Kidney tubule cell (primary cell): ENCODE data around the gene NPAS2.

Experiments
- DNase-seq: peaks from one replicate; pipeline ENCODE4 v3.0.0-alpha.2; 2018; ENCODE audit warnings: low spot score

The NPAS2 gene

DNA sequence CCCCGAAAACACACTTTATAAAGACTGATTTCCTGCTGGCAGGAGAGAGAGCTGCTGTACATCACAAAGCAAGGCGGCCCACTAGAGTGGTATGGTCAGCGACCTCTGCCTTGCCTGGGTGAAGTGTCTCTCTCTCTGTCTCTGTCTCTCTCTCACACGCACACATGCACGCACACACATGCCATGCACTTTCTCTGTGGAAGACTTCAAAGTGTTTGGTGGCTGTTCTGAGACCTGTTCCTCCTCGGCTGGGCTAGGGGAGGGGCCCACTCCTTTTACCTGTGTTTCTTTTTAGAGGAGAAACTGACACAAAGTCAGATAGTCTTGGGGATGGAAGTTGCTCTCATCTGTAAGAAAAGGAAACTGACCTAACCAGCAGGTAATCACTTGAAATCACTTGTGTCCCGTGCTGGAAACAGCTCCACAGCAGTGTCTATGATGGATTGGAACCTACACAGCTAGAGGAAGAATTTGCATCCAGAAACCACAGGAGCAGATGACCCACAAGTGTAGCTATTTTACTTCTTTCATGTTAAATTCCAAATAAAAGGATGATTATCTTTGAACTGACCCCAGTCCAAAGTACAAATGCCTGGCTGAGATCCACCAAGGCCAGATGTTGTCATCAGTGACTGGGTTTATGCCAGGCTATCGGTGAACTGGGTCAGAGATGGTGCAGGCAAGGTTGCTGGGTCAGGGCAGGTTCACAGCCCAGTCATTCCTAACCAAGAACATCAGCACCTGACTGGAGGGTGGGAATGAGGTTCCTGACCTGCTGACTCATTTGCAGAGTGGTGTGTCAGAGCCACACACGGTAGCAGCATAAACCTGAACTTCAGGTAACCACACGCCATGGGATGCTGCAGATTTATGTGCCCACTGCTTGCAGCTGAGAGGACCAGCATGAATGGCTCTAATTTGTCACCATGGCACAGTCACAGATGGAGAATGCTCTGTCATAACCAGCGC, 63.0 kb downstream of the NPAS2 start:
- DNase-seq: peak; percentile 92

DNA sequence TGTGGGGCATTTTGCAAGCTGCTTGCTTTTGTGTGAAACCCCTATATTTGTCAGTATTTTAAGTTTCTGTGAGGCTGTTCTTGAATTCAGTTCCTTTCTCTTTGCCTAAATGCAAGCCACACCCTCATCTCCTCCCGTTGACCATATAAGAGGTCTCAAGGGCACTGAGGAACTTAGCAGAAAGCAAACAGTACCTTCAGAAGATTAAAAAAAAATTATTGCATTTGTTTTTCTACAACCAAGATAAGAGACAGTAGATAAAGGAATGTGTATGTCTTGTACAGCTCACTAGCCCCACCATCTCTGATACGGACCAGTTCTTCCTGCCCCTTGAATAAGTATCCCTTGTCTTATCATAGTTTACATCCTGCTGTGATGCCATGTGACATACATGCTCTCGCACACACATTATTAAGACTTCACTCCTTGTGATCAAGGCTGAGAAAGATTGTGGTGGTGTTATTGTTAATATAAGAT, 64.2 kb downstream of the NPAS2 start:
- DNase-seq: no peak

DNA sequence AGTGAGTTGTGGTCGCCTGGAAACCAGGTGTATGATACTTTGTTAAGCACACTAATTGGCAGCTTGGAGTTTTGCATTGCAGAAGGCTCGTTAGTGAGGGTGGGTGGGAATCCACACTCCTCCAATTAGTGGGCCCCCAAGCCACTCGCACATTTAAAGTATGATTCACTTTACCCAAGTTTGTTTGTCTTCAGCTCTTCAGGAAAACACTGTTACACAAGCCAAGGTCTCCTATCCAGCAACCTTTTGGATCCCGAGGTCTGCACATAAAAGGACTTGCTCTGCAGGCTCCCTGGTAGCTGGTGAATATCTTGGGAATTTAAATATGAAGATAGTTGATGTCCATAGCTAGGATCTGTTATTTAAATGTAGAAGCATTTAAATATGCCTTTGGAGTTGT, 66.1 kb downstream of the NPAS2 start:
- DNase-seq: no peak

DNA sequence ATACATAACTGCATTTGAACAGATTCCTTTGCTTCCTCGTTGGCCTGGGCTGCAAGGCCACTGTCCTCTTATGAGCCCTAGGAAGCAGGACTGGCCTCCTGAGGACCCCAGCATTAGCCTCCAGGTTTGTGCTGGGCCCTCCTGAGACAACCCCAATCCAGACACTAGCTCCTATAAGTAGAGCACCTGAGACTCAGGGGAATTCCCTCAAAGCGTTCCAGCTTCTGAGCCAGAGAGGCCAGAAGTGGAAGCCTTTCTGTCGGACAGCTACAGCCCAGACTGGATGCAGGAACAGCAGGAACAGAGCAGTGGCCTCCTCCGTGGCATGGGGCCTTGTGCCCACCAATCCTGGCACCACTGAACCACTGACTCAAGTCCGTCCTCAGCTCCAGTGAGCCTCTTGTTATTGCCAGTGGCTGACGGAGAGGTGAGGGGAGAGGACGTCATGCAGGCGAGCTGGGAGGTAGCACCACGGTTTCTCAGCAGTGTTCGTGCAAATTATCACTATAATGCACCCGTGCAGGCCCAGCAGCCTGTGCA, 67.2 kb downstream of the NPAS2 start:
- no peak for DNase-seq

DNA sequence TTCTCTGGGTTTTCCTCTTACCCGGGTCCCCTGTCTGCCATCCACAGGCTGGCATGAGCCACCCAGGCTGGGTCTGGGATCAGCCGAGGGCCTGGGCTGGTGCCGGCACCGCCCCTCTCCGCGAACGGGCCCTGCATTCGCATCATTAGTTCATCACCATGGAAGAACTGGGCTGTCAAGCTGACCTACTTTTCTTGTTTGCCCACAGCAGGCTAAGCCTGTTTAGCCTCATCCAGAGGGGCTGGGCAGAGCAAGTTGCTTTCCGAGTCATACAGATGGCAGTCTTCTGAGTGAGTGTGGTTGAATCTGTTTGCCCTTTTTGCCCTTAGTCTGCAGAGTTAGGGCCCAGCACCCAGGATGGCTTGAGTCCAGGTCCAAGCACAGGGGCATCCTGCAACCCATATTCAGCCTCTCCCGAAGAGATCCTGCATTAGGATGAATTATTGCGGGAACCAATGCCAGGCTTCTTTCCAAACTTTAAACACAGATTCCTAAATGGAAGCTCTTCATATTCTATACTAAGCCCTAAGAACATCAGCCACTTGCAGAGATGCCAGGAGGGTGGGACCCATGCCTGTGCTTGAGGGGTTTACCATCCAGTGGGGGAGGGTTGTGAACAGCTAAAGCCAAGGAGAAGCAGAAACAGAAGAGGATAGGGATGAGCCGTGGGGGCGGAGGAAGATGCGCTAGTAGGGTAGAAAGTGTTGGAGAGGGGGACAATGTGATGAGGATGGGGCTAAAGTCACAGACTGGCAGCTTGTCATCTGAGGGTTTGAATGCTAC, 68.0 kb downstream of the NPAS2 start:
- peak; percentile 34 for DNase-seq

DNA sequence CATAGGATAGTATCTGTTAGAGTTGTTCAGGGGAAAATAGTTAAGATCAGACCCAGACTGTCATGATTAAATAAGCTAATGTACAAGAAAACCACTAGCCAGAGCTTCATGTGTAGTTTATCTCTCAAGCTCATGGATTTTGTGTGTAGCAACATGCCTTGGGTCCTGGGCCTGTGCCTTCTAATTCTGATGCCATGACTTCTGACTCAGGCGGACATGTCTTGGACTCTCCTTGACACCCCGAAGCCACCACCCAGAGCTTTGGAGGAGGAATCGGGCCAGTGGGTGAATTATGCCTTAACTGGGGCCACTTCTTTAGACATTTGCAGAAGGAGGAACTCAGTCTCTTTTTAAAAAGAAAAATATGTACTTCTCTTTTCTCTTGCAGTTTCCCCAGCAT, 68.7 kb downstream of the NPAS2 start:
- DNase-seq: no peak

DNA sequence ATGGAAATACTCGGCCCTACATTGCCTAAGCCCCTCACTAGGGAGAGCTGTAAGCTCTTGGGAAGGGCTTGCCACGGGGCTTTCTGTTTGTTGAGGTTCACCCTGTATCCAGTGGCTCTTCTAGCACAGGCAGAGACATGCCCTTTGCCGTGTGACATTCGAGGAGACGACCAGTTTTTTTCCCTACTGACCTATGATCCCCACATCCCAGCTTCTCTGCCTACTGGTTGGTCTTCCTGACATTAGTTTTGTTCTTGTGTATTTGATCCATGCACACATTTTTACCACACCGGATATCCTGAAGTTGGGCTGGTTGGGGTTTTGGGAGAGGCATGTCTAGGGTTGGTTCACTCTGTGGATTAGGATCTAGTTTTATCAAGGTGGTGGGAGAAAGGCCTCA, 69.3 kb downstream of the NPAS2 start:
- DNase-seq: no peak

DNA sequence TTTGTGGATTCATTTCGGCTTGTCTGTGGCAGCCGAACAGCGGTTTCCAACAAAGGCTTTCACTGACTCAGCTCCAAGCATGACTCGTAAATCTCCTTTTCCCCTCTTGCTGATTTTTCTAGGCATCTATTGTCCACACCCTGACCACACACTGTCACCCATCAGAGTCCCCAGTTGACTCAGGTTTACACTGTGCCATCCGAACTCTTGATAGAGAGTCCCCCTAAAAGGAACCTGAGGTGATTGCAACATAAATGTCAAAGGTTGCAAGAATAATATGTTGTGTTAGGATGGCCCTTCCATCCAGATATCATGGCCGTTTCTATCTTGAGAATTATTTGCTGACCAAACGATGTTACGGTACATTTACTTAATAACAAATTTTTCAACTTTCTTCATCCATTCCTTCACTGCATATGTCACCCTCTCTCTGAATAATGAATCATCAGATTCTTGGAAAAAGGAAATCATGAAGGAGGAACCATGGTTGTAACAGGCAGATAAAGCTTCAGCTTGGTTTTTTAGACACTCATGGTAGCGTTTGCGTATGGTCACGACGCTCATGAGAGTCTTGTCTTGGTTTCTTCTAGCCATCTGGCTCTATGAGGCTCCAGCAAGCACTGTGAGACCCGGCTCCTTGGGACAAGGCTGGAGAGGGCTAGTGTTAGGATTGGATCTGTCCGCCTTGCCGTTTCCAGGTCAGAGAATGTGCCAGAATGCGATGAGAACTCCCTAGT, 72.1 kb downstream of the NPAS2 start:
- peak; percentile 71 for DNase-seq

DNA sequence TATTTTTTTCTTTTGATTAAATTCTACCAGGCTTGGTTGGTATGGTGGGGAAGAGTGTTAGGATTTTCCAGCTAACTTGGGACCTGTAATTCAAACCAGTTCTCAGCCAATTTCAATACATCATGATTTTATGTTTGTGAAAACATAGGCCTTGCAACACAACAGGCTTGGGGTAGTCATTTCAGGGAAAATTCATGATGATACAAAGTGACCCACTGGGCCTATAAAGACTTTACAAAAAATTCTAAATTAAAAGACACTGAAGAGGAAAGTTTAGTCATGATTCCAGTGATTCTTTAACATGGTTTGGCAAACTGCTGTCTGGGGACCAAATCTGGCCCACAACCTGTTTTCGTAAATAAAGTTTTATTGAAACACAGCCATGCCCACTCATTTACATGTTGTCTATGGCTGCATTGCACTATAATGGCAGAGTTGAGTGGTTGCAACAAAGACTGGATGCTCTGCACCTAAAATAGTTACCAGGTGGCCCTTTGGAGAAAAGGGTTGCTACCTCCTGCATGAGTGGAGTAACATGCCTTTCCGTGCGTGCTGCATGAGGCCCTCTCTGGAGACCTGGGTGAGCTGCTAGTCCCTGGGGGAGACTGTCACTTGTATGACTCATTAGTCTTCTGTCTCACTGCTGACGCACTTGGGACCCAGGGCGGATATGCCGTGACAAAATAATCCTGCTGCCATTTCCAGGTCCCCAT, 73.6 kb downstream of the NPAS2 start:
- DNase-seq: peak; percentile 78

DNA sequence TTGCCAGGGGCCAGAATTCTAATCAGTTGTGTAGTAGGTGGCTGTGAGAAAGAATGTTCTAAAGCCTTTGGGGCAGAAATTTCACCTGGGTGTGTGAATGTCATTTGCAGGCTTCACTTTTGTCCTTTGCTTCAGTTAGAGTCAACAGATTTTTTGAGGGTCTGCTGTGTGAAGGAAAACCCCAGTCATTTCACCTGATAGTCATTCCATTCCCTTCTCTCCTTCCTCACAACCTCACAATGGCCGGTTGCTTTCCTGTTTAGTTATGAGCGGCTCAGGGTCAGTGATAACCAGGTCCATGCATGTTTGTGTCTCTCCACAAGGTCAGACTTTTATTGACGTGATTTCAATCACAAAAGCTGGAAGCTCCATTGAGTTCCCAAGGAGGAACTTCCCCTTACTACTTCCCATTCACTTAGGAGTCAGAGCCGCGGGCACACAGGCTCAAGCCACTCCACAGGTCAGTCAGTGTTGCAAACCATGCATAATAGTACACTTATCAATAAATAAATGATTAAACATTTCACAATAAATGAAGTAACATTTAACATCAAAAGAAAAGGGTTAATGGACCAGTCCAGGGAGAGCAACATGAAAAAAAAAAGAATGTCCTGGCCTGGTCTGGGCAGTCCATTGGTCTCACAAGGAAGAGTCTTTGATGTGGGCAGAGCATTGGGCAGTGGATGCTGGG, 74.3 kb downstream of the NPAS2 start:
- DNase-seq: no peak

DNA sequence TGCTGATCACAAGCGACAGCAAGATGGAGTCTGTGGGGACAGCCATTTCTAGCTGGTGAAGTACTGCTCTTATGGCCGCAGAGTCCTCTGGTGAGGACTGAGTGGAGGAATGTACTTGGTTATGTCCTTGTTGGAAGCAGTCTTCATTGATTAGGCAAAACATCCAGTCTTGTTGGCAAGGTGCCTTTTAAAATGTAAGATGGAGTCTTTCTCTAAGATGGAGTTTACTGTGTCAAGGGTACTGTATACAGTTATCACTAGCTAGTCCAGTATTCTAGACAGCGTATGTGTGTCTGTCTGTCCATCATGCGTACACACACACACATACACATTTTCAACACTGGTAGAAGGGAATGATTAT, 74.8 kb downstream of the NPAS2 start:
- no peak for DNase-seq

DNA sequence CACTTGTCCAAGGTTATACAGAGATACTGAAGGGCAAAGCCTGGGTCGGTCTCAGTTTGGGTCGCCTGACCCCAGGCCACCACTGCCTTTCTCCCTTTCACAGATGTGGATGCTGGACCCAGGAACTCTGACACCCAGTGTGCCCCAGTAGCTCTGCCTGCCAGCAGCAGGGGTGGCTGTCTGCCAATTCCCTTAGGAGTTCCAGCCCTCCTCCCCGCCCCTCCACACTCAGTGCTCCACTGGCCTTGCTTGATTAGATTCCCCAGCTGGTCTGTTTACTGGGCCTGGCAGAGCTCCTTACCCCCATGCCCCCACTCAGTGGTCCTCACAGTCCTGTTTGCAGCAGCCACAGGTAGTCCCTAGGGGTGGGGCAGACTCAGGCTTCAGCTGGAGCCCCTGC, 75.5 kb downstream of the NPAS2 start:
- no peak for DNase-seq

DNA sequence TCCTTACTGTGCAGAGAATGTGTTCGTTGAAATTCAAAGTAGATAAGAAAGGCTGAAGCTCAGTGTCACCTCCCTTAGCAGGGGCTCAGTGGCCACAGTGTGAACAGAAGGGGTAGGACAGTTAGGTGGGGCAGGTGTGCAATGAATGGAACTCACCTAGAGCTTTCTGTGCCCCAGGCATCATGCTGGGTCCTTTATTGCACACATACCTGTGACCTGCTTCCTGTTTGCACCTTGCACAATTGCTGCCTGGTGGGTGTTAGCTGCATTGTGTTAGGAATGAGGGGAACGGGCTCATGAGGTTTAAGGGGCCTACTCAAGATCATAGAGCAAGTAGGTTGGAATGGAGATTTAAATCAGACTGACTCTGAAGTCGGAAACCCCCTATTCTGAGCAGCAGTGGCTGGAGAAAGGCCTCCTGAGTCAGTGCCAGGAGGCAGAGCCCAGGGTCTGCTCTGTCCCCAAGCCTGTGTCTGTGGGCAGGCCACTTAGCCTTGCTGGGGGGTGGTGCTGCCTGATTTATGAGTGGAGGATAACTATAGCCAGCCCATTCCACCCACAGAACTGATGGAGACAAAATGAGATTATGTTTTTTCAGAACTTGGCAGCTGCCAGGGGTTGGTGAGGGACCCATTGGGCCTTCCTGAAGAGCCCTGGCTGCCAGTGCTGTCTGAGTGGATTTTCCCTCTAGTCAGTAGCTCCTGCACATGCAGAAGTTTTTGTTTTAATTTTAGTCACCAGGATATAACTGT, 76.2 kb downstream of the NPAS2 start:
- no peak for DNase-seq

DNA sequence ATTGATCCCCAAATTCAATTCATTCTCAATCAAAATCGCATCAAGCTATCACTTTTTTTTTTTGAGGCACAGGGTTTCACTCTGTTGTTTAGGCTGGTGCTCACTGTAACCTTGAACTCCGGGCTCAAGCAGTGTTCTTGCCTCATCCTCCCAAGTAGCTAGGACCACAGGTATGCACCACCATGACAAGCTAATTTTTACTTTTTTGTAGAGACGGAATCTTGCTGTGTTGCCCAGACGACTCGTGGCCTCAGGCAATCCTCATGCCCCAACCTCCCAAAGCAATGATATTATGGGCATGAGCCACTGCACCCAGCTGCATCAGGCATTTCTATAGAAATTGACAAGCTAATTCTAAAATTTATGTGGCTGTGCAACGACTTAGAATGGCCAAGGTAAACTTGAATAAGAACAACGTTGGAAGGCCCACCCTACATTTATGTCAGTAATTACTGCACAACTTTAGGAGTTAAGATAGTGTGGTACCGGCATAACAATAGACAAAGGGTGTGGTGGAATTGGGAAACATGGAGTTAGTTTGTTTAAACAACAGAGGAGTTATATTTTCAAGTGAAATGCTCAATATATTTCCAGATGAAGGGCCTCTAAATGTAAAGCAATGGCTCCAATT, 78.2 kb downstream of the NPAS2 start:
- DNase-seq: no peak

DNA sequence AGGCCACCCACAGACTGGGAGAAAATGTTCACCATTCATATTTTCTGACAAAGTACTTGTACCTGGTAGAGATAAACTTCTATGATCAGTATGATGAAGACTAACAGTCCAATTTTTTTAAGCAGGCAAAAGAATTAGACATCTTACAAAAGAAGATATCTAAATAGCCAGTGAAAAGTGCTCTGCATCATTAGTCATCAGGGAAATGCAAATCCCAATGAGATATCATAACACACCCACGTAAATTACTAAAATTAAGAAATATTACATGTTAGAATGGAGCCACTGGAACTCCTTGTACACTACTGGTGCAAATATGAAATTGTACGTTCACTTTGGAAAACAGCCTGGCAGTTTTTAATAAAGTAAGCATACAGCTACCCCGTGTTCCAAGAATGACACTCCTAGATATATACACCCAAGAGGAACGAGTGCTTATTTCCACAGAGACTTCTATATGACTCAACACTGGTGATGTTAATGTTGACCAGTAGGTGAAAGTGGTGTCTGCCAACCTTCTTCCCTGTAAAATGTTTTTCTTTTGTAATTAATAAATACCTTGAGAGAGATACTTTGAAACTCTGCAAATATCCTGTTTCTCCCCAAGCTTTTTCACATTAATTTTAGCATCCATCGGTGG, 80.3 kb downstream of the NPAS2 start:
- no peak for DNase-seq

DNA sequence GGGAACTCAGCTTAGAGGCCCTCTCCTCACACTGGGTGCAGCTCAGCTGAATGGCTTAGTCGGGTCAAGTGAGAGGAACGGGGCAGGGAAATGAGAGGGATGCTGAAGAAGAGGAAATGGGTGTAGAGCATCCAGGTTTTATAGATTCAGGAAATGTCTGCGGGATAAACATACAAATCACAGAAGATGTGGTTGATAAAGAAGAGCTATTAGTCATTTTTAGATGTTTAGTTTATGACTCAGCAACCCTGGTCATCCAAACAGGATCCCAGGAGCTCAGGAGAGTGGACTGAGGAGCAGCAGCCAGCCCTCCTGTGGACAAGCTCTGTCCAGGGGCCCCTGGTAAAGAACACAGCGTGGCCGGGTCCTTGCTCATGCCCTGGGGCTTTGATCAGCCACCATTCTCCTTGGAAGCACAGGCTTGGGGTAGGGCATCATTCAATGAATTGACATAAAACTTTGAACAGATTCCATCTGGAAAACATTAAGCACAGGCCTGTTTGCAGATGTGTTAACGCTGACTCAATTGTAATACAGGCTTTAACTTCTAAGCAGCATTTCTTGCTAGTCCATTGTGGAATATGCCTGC, 83.0 kb downstream of the NPAS2 start:
- peak; percentile 93 for DNase-seq

DNA sequence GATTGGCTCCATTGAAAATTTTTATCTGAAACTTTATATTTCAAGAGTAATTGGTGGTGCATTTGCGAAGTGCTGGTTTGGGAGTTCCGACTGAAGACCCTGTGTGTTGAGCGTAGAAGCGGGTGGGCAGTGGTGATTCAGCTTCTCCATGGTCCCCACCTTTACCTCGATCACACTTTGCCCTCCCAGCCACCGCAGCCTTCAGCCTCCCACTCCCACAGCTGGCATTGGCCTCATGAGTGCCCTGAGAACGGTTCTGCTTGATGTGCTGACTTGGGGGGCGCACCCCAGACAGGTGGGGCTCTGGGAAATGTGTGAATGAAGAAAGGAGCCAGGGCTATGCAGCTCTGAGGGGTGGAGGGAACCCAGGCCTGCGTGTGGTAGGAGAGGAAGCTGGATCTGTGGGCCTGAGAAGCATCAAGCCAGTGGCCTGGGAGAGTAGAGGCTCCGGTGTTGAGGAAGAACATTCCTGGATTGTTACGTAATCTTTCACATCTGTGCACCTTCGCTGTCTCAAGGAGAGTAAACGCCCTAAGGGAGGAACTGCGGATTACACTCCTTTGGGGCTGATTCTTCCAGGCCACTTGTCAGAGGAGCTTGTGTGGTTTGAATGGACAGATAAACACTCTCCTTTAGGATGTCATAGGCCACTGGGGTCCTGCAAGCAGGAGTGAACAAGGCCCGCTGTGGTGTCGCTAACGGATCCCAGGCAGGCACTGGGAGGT, 83.8 kb downstream of the NPAS2 start:
- peak; percentile 59 for DNase-seq
